ENCODE data around the gene FMO5. TPM values are rescaled to one million over a fixed set of nuclear protein-coding genes. Genes with fewer than 3 reads are reported as not detected.

The FMO5 gene
- total RNA-seq, 1 experiment from 2014 or later: 0.61 TPM

- no peak for TF ChIP-seq CTCF (IDR thresholded peaks at IDR 0.05; ENCODE audit: unreplicated experiment)
- Mint-ChIP-seq H3K27ac (ENCODE audit: unreplicated experiment) (no peak overlapping the region), H3K9me3 (ENCODE audit: low read depth, unreplicated experiment) (no peaks in the 10 kb centered on the region), H3K4me3 (ENCODE audit: low read depth, unreplicated experiment) (no peak overlapping the region), H3K4me1 (ENCODE audit: low read depth, unreplicated experiment) (no peaks in the 10 kb centered on the region), H3K27me3 (ENCODE audit: unreplicated experiment) (no peaks in the 10 kb centered on the region), H3K36me3 (ENCODE audit: insufficient read depth, unreplicated experiment) (peaks cover 6% of the 10 kb centered on the region)
- intact Hi-C loops (cut with micrococcal nuclease; ENCODE audit: unreplicated experiment): no loop called here
- no peak for DNase-seq
- CTCF ChIA-PET: no interaction called here
- no TSS peak for BruUV-seq (replicated peaks)
These were observed 35.8 kb upstream of the FMO5 start for GRCh38 chr1:147260956-147261355.

- H3K27me3 Mint-ChIP-seq (ENCODE audit: unreplicated experiment): no peaks in the 10 kb centered on the region
- peaks cover 5% of the 10 kb centered on the region for H3K4me1 Mint-ChIP-seq (ENCODE audit: low read depth, unreplicated experiment)
- H3K4me3 Mint-ChIP-seq (ENCODE audit: low read depth, unreplicated experiment): no peak overlapping the region
- no peak overlapping the region for H3K27ac Mint-ChIP-seq (ENCODE audit: unreplicated experiment)
- intact Hi-C loops (cut with micrococcal nuclease; ENCODE audit: unreplicated experiment): no loop called here
- no peaks in the 10 kb centered on the region for H3K9me3 Mint-ChIP-seq (ENCODE audit: low read depth, unreplicated experiment)
- CTCF ChIA-PET: interaction anchor here (1.0 kb wide), 1 partner anchor 21 kb away, joined by 3 read pairs; no protein-coding TSS in a partner anchor
- no peak for TF ChIP-seq CTCF (IDR thresholded peaks at IDR 0.05; ENCODE audit: unreplicated experiment)
- no peak for DNase-seq
- no peaks in the 10 kb centered on the region for H3K36me3 Mint-ChIP-seq (ENCODE audit: insufficient read depth, unreplicated experiment)
- no TSS peak for BruUV-seq (replicated peaks)
These were observed 27.4 kb upstream of the FMO5 start for GRCh38 chr1:147252540-147252939.

GRCh38 chr1:147247656-147248238 lies 22.6 kb upstream of the FMO5 start:
- Mint-ChIP-seq H3K4me3 (ENCODE audit: low read depth, unreplicated experiment) (no peak overlapping the region), H3K9me3 (ENCODE audit: low read depth, unreplicated experiment) (no peaks in the 10 kb centered on the region), H3K27ac (ENCODE audit: unreplicated experiment) (no peak overlapping the region), H3K4me1 (ENCODE audit: low read depth, unreplicated experiment) (peaks cover 41% of the 10 kb centered on the region), H3K36me3 (ENCODE audit: insufficient read depth, unreplicated experiment) (peaks cover 11% of the 10 kb centered on the region), H3K27me3 (ENCODE audit: unreplicated experiment) (no peaks in the 10 kb centered on the region)
- CTCF ChIA-PET: no interaction called here
- no peak for DNase-seq
- intact Hi-C loops (cut with micrococcal nuclease; ENCODE audit: unreplicated experiment): no loop called here
- no peak for TF ChIP-seq CTCF (IDR thresholded peaks at IDR 0.05; ENCODE audit: unreplicated experiment)
- BruUV-seq (replicated peaks): no TSS peak

GRCh38 chr1:147246910-147247655 lies 21.9 kb upstream of the FMO5 start:
- Mint-ChIP-seq H3K36me3 (ENCODE audit: insufficient read depth, unreplicated experiment) (peaks cover 18% of the 10 kb centered on the region), H3K27ac (ENCODE audit: unreplicated experiment) (no peak overlapping the region), H3K9me3 (ENCODE audit: low read depth, unreplicated experiment) (no peaks in the 10 kb centered on the region), H3K27me3 (ENCODE audit: unreplicated experiment) (no peaks in the 10 kb centered on the region), H3K4me3 (ENCODE audit: low read depth, unreplicated experiment) (no peak overlapping the region), H3K4me1 (ENCODE audit: low read depth, unreplicated experiment) (peaks cover 41% of the 10 kb centered on the region)
- intact Hi-C loops (cut with micrococcal nuclease; ENCODE audit: unreplicated experiment): no loop called here
- CTCF ChIA-PET: no interaction called here
- DNase-seq: no peak
- no TSS peak for BruUV-seq (replicated peaks)
- no peak for TF ChIP-seq CTCF (IDR thresholded peaks at IDR 0.05; ENCODE audit: unreplicated experiment)

Data from Calu3 (cell line).